Neuronal stem cell (in vitro differentiated cells): ENCODE measurements around the gene PCDH17.

ENCODE experiments used
- DNase-seq: peaks from one replicate; pipeline ENCODE4 v3.0.0-alpha.2; 2013; ENCODE audit warnings: low spot score
- H2AFZ ChIP-seq: one replicate; pipeline ENCODE4 v1.6.1; 2013; ENCODE audit warnings: mild to moderate bottlenecking, low read length, inconsistent platforms
- H2AK5ac ChIP-seq: 2 replicates; pipeline ENCODE4 v1.6.1; 2013; ENCODE audit warnings: low read depth, mild to moderate bottlenecking, inconsistent platforms, low read length, moderate library complexity, mixed read lengths
- H2BK120ac ChIP-seq: 2 replicates; pipeline ENCODE4 v1.6.1; 2013; ENCODE audit warnings: low read depth, mild to moderate bottlenecking, inconsistent platforms, low read length, moderate library complexity, mixed read lengths
- H2BK12ac ChIP-seq: one replicate; pipeline ENCODE4 v1.6.1; 2013; ENCODE audit warnings: low read length, inconsistent platforms
- H2BK15ac ChIP-seq: 2 replicates; pipeline ENCODE4 v1.6.1; 2013; ENCODE audit warnings: mild to moderate bottlenecking, low read length, inconsistent platforms, mixed read lengths
- H2BK5ac ChIP-seq: one replicate; pipeline ENCODE4 v1.6.1; 2013; ENCODE audit warnings: inconsistent platforms, mild to moderate bottlenecking, low read length, moderate library complexity
- H3K14ac ChIP-seq: one replicate; pipeline ENCODE4 v1.6.1; 2013; ENCODE audit warnings: low read length, inconsistent platforms
- H3K18ac ChIP-seq: 2 replicates; pipeline ENCODE4 v1.6.1; 2013; ENCODE audit warnings: low read length, inconsistent platforms
- H3K23ac ChIP-seq: 2 replicates; pipeline ENCODE4 v1.6.1; 2013; ENCODE audit warnings: low read depth, mild to moderate bottlenecking, mixed read lengths, low read length, inconsistent platforms; ENCODE audit not compliant: poor library complexity
- H3K27ac ChIP-seq: replicated peaks from 3 replicates; pipeline ENCODE4 v1.5.1; 2013; ENCODE audit warnings: low read length, inconsistent platforms
- H3K27me3 ChIP-seq, 3 experiments: 2 replicates each; pipeline ENCODE4 v1.6.1; 2013; ENCODE audit warnings: low read length in 3 of 3, mild to moderate bottlenecking in 2 of 3, inconsistent platforms in 1 of 3, low read depth in 1 of 3, mixed read lengths in 1 of 3, moderate library complexity in 1 of 3; ENCODE audit not compliant: control insufficient read depth in 3 of 3, insufficient read depth in 3 of 3
- H3K36me3 ChIP-seq, 2 donors: replicated peaks in 1 of 2; 2 replicates each; pipeline ENCODE4 v1.6.1; 2013; ENCODE audit warnings: low read length in 2 of 2; ENCODE audit not compliant: control insufficient read depth in 2 of 2, insufficient read depth in 2 of 2
- H3K4ac ChIP-seq: 2 replicates; pipeline ENCODE4 v1.6.1; 2013; ENCODE audit warnings: inconsistent platforms, mild to moderate bottlenecking, low read length, moderate library complexity
- H3K4me1 ChIP-seq, 2 donors: 1 replicate in 1 of 2; 2 replicates in 1 of 2; pipeline ENCODE4 v1.6.1; 2013; ENCODE audit warnings: low read length in 2 of 2, low read depth in 1 of 2; ENCODE audit not compliant: control insufficient read depth in 2 of 2, insufficient read depth in 1 of 2
- H3K4me2 ChIP-seq: one replicate; pipeline ENCODE4 v1.6.1; 2013; ENCODE audit warnings: mild to moderate bottlenecking, low read length, inconsistent platforms; ENCODE audit not compliant: insufficient read depth, poor library complexity, severe bottlenecking
- H3K4me3 ChIP-seq, 2 donors: 2 replicates each; pipeline ENCODE4 v1.5.1; 2013; ENCODE audit warnings: low read length in 2 of 2, mild to moderate bottlenecking in 2 of 2, inconsistent platforms in 1 of 2, moderate library complexity in 1 of 2
- H3K79me1 ChIP-seq: one replicate; pipeline ENCODE4 v1.6.1; 2013; ENCODE audit warnings: low read depth, mild to moderate bottlenecking, inconsistent platforms, low read length, moderate library complexity
- H3K9ac ChIP-seq: one replicate; pipeline ENCODE4 v1.6.1; 2013; ENCODE audit warnings: mild to moderate bottlenecking, low read depth, low read length, inconsistent platforms; ENCODE audit not compliant: poor library complexity
- H3K9me3 ChIP-seq, 2 donors: replicated peaks in 1 of 2; 2 replicates each; pipeline versions ENCODE3 to v1.6.1; 2013; ENCODE audit warnings: low read length in 2 of 2, mild to moderate bottlenecking in 2 of 2, inconsistent platforms in 1 of 2, low read depth in 1 of 2, mixed read lengths in 1 of 2, moderate library complexity in 1 of 2; ENCODE audit not compliant: control insufficient read depth in 2 of 2, insufficient read depth in 1 of 2
- H4K8ac ChIP-seq: one replicate; pipeline ENCODE4 v1.6.1; 2013; ENCODE audit warnings: low read depth, mild to moderate bottlenecking, inconsistent platforms, low read length, moderate library complexity
- H4K91ac ChIP-seq: one replicate; pipeline ENCODE4 v1.6.1; 2013; ENCODE audit warnings: low read length, low read depth, mild to moderate bottlenecking, inconsistent platforms; ENCODE audit not compliant: poor library complexity
- WGBS, 2 donors: extraction: QIAGEN DNeasy Blood & Tissue Kit; methylation state at CpG; one replicate each; pipeline ENCODE4 v1.1.7; 2013; ENCODE audit warnings: missing lambda C conversion rate in 2 of 2, mixed read lengths in 1 of 2; ENCODE audit not compliant: insufficient read length in 2 of 2, insufficient replicate concordance in 1 of 2; ENCODE audit errors: extremely low coverage in 2 of 2; 5-methylcytosine and 5-hydroxymethylcytosine counted together

The PCDH17 gene

GRCh38 chr13:57632276-57633140, 964 bp downstream of the PCDH17 start:
- Histone ChIP-seq H2BK120ac (no peak overlapping the region), H4K8ac (no peak overlapping the region), H3K4me1 (peaks cover 0 to 11% of the 10 kb centered on the region in 2 donors), H3K36me3 (peaks cover 15 to 34% of the 10 kb centered on the region in 2 donors), H3K9me3 (peaks cover 18 to 31% of the 10 kb centered on the region in 2 donors), H3K9ac (peak overlapping the region; percentile 64), H3K4ac (peak overlapping the region; percentile 26), H3K4me3 (peak overlapping the region; percentile 56 to 84), H3K18ac (peak overlapping the region; percentile 91), H3K14ac (peak overlapping the region; percentile 4), H3K27me3 (peaks cover 0 to 29% (median 0%) of the 10 kb centered on the region in 3 experiments), H2BK5ac (peak overlapping the region; percentile 72), H2BK15ac (no peak overlapping the region), H3K4me2 (peak overlapping the region; percentile 92), H4K91ac (no peak overlapping the region), H2BK12ac (peak overlapping the region; percentile 89), H3K79me1 (peaks cover 14% of the 10 kb centered on the region), H2AFZ (peak overlapping the region; percentile 71), H3K27ac (no peak overlapping the region), H3K23ac (peak overlapping the region; percentile 89), H2AK5ac (peak overlapping the region; percentile 91)
- WGBS, 2 donors = no CpG with 5 or more reads among the region's 70 CpGs
- DNase-seq = no peak

GRCh38 chr13:57633141-57633949, 1.8 kb downstream of the PCDH17 start:
- peak overlapping the region; percentile 89 for H3K23ac ChIP-seq
- H3K4me1 ChIP-seq = peaks cover 2 to 11% of the 10 kb centered on the region in 2 donors
- H3K9ac ChIP-seq = peak overlapping the region; percentile 64
- peak overlapping the region in 1 of 2 donors; percentile 84 for H3K4me3 ChIP-seq
- WGBS, 2 donors = no CpG with 5 or more reads among the region's 77 CpGs
- H3K27me3 ChIP-seq = peaks cover 0 to 29% (median 0%) of the 10 kb centered on the region in 3 experiments
- H4K91ac ChIP-seq = no peak overlapping the region
- H3K14ac ChIP-seq = peak overlapping the region; percentile 4
- peak overlapping the region; percentile 91 for H2AK5ac ChIP-seq
- peak overlapping the region; percentile 26 for H3K4ac ChIP-seq
- no peak overlapping the region for H2BK120ac ChIP-seq
- peak overlapping the region; percentile 91 for H3K18ac ChIP-seq
- H4K8ac ChIP-seq = peak overlapping the region; percentile 26
- no peak overlapping the region for H2AFZ ChIP-seq
- peaks cover 15 to 34% of the 10 kb centered on the region in 2 donors for H3K36me3 ChIP-seq
- H3K79me1 ChIP-seq = peaks cover 14% of the 10 kb centered on the region
- no peak overlapping the region for H3K27ac ChIP-seq
- peak overlapping the region; percentile 92 for H3K4me2 ChIP-seq
- H3K9me3 ChIP-seq = peaks cover 18 to 31% of the 10 kb centered on the region in 2 donors
- no peak for DNase-seq
- H2BK15ac ChIP-seq = no peak overlapping the region
- H2BK12ac ChIP-seq = no peak overlapping the region
- H2BK5ac ChIP-seq = peak overlapping the region; percentile 72

GRCh38 chr13:57633950-57634838, 2.6 kb downstream of the PCDH17 start:
- Histone ChIP-seq H3K4me3 (peak overlapping the region; percentile 17 to 74), H2BK15ac (no peak overlapping the region), H3K4me2 (peak overlapping the region; percentile 64), H2AK5ac (no peak overlapping the region), H3K9me3 (peaks cover 18 to 36% of the 10 kb centered on the region in 2 donors), H2BK5ac (no peak overlapping the region), H2AFZ (no peak overlapping the region), H3K18ac (peak overlapping the region; percentile 49), H3K36me3 (peaks cover 15 to 34% of the 10 kb centered on the region in 2 donors), H3K4ac (no peak overlapping the region), H3K4me1 (peaks cover 2 to 11% of the 10 kb centered on the region in 2 donors), H3K9ac (peak overlapping the region; percentile 66), H3K27ac (no peak overlapping the region), H3K23ac (peak overlapping the region; percentile 38), H3K14ac (peak overlapping the region; percentile 5), H4K91ac (no peak overlapping the region), H2BK120ac (no peak overlapping the region), H2BK12ac (no peak overlapping the region), H3K79me1 (peaks cover 14% of the 10 kb centered on the region), H4K8ac (no peak overlapping the region), H3K27me3 (peaks cover 0 to 29% (median 0%) of the 10 kb centered on the region in 3 experiments)
- no peak for DNase-seq
- WGBS, 2 donors = no CpG with 5 or more reads among the region's 78 CpGs
